ENCODE data around the gene STOML2. TPM values are rescaled to one million over a fixed set of nuclear protein-coding genes. Genes with fewer than 3 reads are reported as not detected.

The STOML2 gene
- total RNA-seq, 6 experiments from 2014 or later = 59.8 to 102 (median 69.3) TPM

DNA sequence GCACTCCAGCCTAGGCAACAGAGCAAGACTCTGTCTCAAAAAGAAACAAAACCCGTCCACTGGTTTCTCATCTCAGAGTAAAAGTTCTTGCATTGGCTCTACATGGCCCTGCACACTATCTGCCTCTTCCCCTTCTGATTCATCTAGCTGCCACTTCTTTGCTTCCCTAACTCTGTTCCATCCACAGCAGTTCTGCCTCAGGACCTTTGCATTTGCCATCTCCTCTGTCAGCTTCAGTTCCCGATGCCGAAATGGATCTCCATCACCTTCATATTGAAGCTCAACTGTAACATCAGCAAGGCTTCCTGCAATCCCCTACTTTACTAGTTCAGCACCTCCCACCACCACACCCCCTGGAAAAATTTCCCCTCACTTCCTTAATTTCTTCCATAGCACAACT, 5.4 kb downstream of the STOML2 start:
- Histone ChIP-seq H3K4me1 (peaks cover 0 to 22% (median 5%) of the 10 kb centered on the region in 4 donors), H3K27ac (no peak overlapping the region), H3K27me3 (no peaks in the 10 kb centered on the region), H3K36me3 (peaks cover 0 to 24% (median 4%) of the 10 kb centered on the region in 4 donors), H3K9me3 (no peaks in the 10 kb centered on the region), H3K4me3 (no peak overlapping the region)
- DNase-seq = no peak
- TF ChIP-seq, protein P1, sequence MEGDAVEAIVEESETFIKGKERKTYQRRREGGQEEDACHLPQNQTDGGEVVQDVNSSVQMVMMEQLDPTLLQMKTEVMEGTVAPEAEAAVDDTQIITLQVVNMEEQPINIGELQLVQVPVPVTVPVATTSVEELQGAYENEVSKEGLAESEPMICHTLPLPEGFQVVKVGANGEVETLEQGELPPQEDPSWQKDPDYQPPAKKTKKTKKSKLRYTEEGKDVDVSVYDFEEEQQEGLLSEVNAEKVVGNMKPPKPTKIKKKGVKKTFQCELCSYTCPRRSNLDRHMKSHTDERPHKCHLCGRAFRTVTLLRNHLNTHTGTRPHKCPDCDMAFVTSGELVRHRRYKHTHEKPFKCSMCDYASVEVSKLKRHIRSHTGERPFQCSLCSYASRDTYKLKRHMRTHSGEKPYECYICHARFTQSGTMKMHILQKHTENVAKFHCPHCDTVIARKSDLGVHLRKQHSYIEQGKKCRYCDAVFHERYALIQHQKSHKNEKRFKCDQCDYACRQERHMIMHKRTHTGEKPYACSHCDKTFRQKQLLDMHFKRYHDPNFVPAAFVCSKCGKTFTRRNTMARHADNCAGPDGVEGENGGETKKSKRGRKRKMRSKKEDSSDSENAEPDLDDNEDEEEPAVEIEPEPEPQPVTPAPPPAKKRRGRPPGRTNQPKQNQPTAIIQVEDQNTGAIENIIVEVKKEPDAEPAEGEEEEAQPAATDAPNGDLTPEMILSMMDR (IDR thresholded peaks at IDR 0.05) = no peak
- no peak for TF ChIP-seq POLR2A (IDR thresholded peaks at IDR 0.05)
- ATAC-seq = no peak
- intact Hi-C loops (cut with DNase I) = no loop called here
- 88% methylated on average over 2 of the region's 3 CpGs for WGBS (ENCODE audit: insufficient coverage, low coverage, low lambda C conversion rate, missing lambda C conversion rate)

DNA sequence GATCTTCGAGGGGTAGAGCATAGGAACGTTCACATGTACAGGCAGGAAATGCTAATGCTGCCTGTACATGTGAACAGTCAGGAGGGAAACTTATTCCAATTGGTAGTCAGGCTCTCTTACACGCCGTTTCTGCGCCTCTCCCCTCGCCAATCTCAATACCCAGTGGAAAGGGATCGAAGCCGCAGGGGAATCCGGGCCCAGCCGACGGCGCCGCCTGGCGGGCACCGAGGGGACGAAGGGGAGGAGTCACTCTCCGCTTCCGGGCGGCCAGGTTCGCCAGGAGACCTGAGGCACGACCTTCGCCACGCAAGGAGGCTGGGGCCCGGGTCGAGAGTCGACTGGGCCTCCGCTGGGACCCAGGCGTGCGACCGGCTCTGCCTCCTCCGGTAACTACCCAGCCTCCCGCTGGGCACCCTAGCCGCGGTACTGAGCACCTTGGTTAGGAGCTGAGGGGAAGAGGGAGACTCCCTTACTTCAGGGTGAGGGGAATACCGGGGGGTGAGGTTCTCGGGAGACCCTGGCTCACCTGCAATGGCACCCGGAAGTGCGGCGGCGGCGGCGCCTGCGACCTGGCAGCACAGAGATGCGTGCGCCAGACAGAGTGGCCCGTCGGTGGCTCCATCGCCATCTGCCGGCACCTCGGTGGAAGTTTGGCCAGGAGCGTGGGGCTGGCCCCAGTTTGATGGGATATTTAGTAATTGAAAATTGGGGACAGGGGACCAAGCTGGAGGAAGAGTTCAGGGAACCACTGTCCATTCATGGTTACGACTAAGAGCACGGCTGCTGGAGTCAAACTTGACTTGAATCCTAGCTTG, 6.7 kb downstream of the STOML2 start, which contains the start of gene PIGO:
TSS of gene PIGO (minus strand) at position 557 of the 815 bp plus-strand sequence. CDS start 1,026 bp downstream, outside the sequence.
- Histone ChIP-seq H3K4me3 (peak within 1 kb of the TSS; percentile 83 to 93 (median 85)), H3K4me1 (peaks cover 0 to 12% (median 3%) of the 10 kb centered on the region in 4 donors), H3K36me3 (peaks cover 0 to 27% (median 4%) of the 10 kb centered on the region in 4 donors), H3K27ac (peak within 1 kb of the TSS; percentile 95 to 97 (median 97)), H3K9me3 (no peaks in the 10 kb centered on the region), H3K27me3 (no peaks in the 10 kb centered on the region)
- TF ChIP-seq POLR2A (IDR thresholded peaks at IDR 0.05) = peak; percentile 82
- TF ChIP-seq, protein P1 (IDR thresholded peaks at IDR 0.05) = peak; percentile 72 to 76 (median 74)
- ATAC-seq = peak; percentile 94 to 97 (median 95)
- peak; percentile 92 to 94 (median 93) for DNase-seq
- intact Hi-C loops (cut with DNase I) = no loop called here
- WGBS (ENCODE audit: insufficient coverage, low coverage, low lambda C conversion rate, missing lambda C conversion rate) = 0% methylated on average over 30 of the region's 53 CpGs

DNA sequence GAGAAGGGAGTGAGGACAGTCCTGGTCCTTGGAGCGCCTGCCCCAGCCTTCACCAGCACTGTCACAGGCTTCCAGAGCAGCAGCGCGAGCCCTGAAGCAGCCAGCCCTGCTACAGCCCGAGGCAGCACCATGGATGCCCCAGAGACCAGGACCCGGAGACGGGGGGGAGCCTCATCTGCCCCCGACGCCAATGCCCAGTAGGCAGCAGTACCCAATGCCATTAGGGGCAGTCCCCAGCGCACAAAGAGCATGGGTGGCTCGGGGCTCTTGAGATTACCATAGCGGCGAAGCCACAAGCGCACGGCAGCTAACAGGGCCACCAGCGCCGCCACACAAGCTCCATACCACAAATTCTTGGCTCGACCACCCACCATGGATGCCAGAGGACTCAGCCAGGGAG, 11.4 kb downstream of the STOML2 start:
- H3K9me3 ChIP-seq = no peaks in the 10 kb centered on the region
- 95% methylated on average over 4 of the region's 17 CpGs for WGBS (ENCODE audit: insufficient coverage, low coverage, low lambda C conversion rate, missing lambda C conversion rate)
- DNase-seq = no peak

DNA sequence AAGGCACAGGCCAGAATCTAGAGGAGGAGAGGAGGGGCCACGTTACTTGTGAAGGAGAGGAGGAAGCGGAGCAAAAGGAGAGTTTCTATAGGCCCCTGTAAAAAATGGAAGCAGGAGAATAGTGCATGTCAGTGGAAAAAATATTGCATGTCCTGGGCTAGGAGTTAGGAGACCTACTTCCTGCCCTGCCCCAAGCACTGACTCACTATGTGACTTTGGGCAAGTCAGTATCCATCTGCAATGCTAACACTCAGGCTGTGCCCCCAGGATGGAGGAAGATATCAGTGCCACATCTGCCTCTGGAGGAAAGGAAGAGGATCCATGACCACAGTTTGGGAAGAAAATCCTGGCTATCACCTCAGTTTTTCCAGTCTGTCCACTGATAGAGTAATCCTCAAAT, 13.5 kb downstream of the STOML2 start:
- ATAC-seq = no peak
- WGBS (ENCODE audit: insufficient coverage, low coverage, low lambda C conversion rate, missing lambda C conversion rate) = 100% methylated on average over 2 of the region's 2 CpGs
- Histone ChIP-seq H3K27ac (no peak overlapping the region), H3K4me3 (no peak overlapping the region), H3K36me3 (peaks cover 0 to 40% (median 12%) of the 10 kb centered on the region in 4 donors), H3K4me1 (no peaks in the 10 kb centered on the region), H3K9me3 (no peaks in the 10 kb centered on the region), H3K27me3 (no peaks in the 10 kb centered on the region)
- no peak for TF ChIP-seq POLR2A (IDR thresholded peaks at IDR 0.05)
- TF ChIP-seq, protein P1 (IDR thresholded peaks at IDR 0.05) = no peak
- DNase-seq = no peak
- intact Hi-C loops (cut with DNase I) = no loop called here

More for the DNA sequence above, 11.4 kb downstream of the STOML2 start:
- Histone ChIP-seq H3K36me3 (peaks cover 0 to 40% (median 12%) of the 10 kb centered on the region in 4 donors), H3K27ac (no peak overlapping the region), H3K4me3 (no peak overlapping the region), H3K4me1 (peaks cover 0 to 8% (median under 1%) of the 10 kb centered on the region in 4 donors), H3K27me3 (no peaks in the 10 kb centered on the region)
- ATAC-seq = no peak
- intact Hi-C loops (cut with DNase I) = no loop called here
- TF ChIP-seq, protein P1 (IDR thresholded peaks at IDR 0.05) = no peak
- TF ChIP-seq POLR2A (IDR thresholded peaks at IDR 0.05) = no peak

All from right lobe of liver (tissue), 6 donors.